HL-60/S4 treated with phorbol 12-myristate 13-acetate at 8.2 ng/mL for 4 days and 3 days (cell line): Measurements from ENCODE around the gene TMCC2.

Source experiments
- in situ Hi-C: fragments of 300-500 bp; cut with MboI; formaldehyde crosslinking; loops from 2 replicates; pipeline ENCODE4 v1.15.0; 2022; ENCODE audit warnings: low sequenced_read_pairs

The TMCC2 gene

DNA sequence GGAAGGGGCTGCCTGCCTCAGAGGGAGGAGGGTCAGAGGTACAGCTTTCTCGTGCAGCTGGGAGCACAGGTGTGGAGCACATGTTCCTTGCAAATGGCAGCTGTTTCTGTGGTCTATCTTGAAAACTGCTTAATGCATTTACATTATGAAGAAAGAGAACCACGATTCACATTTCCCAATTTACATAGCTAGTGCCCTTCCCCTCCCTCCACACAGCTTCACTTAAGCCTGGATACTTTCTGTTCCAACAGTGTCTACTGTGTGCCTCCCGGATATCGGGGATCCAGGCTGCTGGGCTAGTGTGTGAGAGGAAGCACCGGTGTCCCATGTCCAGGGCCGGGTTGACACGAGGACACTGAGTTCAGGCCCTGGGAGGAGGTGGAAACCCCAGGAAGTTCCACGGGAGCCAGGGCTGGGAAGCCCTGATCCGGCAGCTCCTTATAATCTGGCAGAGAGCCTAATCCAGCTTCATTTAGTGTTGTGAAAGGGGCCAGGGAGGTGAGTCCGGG lies 31.6 kb downstream of the TMCC2 start:
- in situ Hi-C loops, result loop anchor here (25.0 kb wide), 1 partner anchor 272 kb away; no protein-coding TSS in a partner anchor

DNA sequence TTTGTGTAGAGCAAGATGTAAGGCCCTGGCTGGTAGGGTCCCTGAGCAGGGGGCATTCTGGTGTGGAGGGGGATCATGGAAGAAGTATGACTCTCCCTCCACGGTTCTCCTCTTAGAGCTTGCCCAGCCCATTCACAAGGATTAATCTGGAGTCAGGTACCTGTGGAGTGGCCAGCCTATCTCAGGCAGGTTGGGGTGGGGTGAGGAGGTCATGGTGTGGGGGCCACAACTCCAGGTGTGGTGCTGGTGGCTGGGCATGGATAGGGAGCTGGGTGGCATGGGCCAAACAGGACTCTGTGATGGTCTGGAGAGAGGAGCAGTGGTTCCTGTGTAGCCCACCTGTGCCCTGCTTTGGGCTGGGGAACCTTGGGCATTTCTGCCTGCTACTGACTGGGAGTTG lies 32.3 kb downstream of the TMCC2 start:
- in situ Hi-C loops, result loop anchor here (25.0 kb wide), 1 partner anchor 273 kb away; no protein-coding TSS in a partner anchor

DNA sequence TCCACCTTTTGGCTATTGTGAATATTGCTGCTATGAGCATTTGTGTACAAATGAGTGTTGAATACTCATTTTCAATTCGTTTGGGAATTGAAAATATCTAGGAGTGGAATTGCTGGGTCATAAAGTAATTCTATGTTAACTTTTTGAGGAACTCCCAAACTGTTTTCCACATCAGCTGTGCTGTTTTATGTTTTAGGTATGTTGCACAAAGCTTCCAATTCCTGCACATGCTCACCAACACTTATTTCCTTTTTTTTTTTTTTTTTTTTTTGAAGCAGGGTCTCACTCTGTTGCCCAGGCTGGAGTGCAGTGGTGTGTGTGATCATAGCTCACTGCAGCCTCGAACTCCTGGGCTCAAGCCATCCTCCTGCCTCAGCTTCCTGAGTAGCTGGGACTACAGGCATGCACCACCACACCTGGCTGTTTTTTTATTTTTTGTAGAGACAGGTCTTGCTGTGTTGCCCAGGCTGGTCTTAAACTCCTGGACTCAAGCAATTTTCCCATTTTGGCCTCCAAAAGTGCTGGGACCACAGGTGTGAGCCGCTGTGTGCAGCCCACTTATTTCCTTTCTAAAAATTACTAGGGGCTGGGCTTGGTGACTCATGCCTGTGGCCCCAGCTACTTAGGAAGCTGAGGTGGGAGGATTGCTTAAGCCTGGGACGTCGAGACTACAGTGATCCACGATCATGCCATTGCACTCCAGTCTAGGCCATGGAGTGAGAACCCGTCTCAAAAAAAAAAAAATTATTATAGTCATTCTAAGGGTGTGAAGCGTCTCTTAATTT lies 33.4 kb downstream of the TMCC2 start:
- in situ Hi-C loops, result loop anchor here (25.0 kb wide), 1 partner anchor 274 kb away; no protein-coding TSS in a partner anchor

GRCh38 chr1:205261946-205262691 lies 34.4 kb downstream of the TMCC2 start:
- in situ Hi-C loops, result loop anchor here (25.0 kb wide), 1 partner anchor 275 kb away; no protein-coding TSS in a partner anchor

DNA sequence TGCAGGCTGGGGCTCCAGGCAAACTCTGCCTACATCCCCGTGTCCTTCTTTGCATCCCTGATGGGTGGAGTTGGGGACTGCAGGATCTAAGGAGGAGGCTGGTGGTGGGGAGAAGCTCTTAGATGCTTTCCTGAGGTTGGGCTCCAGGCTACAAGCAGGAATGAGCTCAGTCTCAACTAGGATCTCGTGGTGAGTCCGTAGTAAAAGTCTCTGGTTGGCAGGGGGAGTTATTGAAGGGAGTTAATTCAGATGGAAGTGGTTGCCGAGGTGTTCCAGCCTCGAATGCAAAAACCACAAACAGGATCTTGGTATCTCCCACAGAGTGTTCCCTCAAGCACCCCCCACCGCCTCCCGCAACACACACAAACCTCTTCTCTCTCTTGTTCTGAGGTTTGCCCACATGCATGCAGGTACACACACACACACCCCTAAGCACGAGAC lies 35.0 kb downstream of the TMCC2 start:
- in situ Hi-C loops, result loop anchor here (25.0 kb wide), 1 partner anchor 275 kb away; no protein-coding TSS in a partner anchor

- in situ Hi-C loops, result loop anchor here (25.0 kb wide), 1 partner anchor 276 kb away; no protein-coding TSS in a partner anchor
These were observed 35.9 kb downstream of the TMCC2 start for GRCh38 chr1:205263580-205264190.

- in situ Hi-C loops, result loop anchor here (25.0 kb wide), 1 partner anchor 279 kb away; no protein-coding TSS in a partner anchor
These were observed 39.0 kb downstream of the TMCC2 start for GRCh38 chr1:205266611-205267305.

DNA sequence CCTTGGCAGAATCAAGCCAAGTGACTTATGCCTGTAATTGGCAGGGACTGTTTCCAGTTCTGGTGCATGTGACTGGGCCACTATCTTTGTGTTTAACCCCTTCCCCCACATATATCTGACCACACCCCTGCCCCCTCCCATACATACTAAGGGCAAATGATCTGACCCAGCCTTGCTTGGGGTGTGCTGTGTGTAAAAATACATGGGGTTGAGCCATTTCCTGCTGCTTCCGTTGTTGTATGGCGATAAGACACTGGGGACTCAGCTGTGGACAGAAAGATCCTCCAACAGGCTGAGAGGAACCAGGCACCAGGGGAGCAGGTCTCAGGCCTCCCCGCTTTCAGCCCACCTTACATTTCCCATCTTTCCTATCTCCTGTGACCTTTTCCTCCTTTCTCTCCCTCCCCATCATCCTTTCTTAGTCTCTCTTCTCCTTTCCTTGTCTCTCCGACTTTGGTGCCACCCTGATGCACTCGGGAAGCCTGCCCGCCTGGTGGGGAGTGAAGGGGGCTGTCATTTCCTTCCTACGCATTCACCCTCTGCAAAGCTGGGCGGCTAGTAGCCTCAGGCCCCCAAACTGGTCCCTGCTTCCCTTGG lies 39.7 kb downstream of the TMCC2 start:
- in situ Hi-C loops, result loop anchor here (25.0 kb wide), 1 partner anchor 280 kb away; no protein-coding TSS in a partner anchor

DNA sequence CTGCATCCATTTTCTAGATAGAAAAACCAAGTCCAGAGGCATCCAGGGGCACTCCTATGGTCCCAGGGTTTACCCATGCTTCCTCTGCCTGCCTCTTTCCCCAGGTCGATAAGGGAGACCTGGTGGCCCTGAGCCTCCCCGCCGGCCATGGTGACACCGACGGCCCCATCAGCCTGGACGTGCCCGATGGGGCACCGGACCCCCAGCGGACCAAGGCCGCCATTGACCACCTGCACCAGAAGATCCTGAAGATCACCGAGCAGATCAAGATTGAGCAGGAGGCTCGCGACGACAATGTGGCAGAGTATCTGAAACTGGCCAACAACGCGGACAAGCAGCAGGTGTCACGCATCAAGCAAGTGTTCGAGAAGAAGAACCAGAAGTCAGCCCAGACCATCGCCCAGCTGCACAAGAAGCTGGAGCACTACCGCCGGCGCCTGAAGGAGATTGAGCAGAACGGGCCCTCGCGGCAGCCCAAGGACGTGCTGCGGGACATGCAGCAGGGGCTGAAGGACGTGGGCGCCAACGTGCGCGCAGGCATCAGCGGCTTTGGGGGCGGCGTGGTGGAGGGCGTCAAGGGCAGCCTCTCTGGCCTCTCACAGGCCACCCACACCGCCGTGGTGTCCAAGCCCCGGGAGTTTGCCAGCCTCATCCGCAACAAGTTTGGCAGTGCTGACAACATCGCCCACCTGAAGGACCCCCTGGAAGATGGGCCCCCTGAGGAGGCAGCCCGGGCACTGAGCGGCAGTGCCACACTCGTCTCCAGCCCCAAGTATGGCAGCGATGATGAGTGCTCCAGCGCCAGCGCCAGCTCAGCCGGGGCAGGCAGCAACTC lies 41.3 kb downstream of the TMCC2 start:
- in situ Hi-C loops, result loop anchor here (25.0 kb wide), 1 partner anchor 282 kb away; no protein-coding TSS in a partner anchor

- in situ Hi-C loops, result loop anchor here (25.0 kb wide), 1 partner anchor 282 kb away; no protein-coding TSS in a partner anchor
These were observed 42.0 kb downstream of the TMCC2 start for GRCh38 chr1:205269711-205270110.

GRCh38 chr1:205270271-205270670 lies 42.5 kb downstream of the TMCC2 start:
- in situ Hi-C loops, result loop anchor here (25.0 kb wide), 1 partner anchor 283 kb away; no protein-coding TSS in a partner anchor

- in situ Hi-C loops, result loop anchor here (25.0 kb wide), 1 partner anchor 283 kb away; no protein-coding TSS in a partner anchor
These were observed 43.0 kb downstream of the TMCC2 start for GRCh38 chr1:205270764-205271163.

- in situ Hi-C loops, result loop anchor here (25.0 kb wide), 1 partner anchor 284 kb away; no protein-coding TSS in a partner anchor
These were observed 43.5 kb downstream of the TMCC2 start for GRCh38 chr1:205271277-205271676.

DNA sequence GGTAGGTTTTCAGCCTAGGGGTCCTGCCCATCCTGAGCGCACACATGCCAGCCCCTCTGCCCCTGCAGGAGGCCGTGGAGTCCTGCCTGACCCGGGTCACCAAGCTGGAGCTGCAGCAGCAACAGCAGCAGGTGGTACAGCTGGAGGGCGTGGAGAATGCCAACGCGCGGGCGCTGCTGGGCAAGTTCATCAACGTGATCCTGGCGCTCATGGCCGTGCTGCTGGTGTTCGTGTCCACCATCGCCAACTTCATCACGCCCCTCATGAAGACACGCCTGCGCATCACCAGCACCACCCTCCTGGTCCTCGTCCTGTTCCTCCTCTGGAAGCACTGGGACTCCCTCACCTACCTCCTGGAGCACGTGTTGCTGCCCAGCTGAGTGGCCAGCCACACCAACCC lies 44.0 kb downstream of the TMCC2 start:
- in situ Hi-C loops, result loop anchor here (25.0 kb wide), 1 partner anchor 284 kb away; no protein-coding TSS in a partner anchor

DNA sequence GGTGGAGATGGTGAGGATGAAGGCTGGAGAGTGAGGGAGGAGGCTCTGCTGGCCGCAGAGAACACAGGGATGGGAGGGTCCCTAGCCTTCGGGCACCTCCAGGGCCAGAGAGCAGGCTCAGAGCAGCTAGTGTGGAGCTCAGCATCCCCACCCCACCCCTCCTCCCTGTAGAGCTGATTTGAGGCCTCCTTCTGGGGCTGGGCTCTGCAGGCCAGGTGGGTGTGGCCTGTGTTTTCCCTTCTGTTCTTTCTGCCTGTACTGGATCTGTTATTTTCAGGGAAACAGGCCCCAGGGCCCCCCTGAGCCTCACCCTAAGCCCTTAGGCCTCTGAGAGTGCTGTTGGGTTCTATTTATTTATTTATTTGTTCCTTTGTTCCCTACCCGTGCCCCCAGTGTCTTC lies 44.8 kb downstream of the TMCC2 start:
- in situ Hi-C loops, result loop anchor here (25.0 kb wide), 1 partner anchor 285 kb away; no protein-coding TSS in a partner anchor

DNA sequence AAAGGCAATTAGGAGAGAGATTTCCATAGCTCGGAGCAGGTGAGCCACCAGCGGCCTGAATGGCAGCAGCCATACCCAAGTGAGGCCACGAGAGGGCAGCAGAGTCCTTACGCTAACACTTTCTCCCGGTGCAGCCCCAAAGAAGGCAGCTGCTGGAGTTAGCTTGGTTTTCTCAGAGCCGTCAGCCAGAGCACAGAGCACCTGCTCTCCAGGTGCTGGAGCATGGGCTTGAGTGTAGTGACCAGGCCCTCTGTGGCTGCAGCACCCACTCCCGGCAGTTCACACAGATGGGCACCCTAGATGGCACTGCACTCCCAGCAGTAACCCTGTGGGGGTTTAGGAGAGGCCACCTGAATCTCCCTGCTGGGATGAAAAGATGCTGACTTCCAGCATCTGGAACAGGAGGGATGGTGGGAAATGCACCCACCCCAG lies 45.8 kb downstream of the TMCC2 start:
- in situ Hi-C loops, result loop anchor here (25.0 kb wide), 1 partner anchor 286 kb away; no protein-coding TSS in a partner anchor

DNA sequence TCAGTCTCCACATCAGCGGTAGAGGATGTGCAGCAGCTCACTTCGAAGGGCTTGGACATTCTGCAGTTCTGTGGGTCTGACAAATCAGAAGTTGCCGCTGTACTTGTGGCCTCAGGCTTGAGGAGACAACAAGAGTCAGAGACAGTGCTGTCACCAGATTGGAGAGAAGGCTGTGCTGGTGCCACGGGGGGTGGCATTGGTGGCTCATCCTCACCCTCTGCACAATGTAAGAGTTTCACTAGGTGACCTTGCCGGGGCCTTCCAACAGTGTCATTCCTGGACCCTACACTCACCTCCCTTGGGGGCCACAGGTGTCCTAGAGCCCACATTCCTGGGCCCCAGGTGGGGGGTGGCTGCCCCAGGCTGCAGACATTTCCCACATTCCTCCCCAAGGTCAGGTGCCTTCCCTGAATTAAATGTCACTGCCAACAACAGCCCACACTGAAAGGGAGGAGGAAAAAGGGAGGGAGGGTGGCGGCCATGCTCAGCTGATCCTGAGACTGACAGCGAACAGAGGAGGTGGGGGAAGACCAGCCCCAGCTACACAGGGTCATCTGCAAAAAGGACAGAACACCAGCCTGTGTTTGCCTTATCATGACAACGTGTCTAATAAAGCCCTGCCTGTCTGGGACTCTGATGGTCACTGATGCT lies 46.4 kb downstream of the TMCC2 start:
- in situ Hi-C loops, result loop anchor here (25.0 kb wide), 1 partner anchor 287 kb away; no protein-coding TSS in a partner anchor

DNA sequence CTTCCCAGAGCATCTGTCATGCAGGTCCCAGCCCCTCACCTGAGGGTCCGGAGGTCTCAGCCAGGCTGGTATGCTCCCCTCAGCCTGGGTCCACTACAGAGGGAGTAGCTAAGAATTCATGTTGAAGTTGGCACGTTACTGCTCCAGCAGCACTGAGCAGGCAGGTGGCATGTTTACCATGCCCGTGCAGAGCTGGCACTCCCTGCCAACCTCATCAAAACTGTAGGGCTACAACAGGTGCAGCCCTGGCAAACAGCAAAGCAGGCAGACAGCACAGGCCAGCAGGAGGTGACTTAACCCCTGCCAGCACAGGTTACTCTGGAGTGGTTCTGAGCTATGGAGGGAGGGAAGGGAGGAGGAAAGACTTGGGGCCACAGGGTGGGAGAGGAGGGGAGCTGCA lies 47.4 kb downstream of the TMCC2 start:
- in situ Hi-C loops, result no loop called here
